ENCODE data around the gene RUFY2. TPM values are rescaled to one million over a fixed set of nuclear protein-coding genes. Genes with fewer than 3 reads are reported as not detected.

Gene RUFY2
- total RNA-seq, 1 experiment from 2014 or later, result 30.6 TPM

- Histone ChIP-seq H3K9me2 (replicated peaks; ENCODE audit: insufficient read depth, low read length) (no peaks in the 10 kb centered on the region), H3K79me2 (ENCODE audit: low read length) (no peaks in the 10 kb centered on the region), H3K4me1 (ENCODE audit: low read length) (no peaks in the 10 kb centered on the region), H3K27me3 (ENCODE audit: low read length) (no peaks in the 10 kb centered on the region), H3K4me3 (ENCODE audit: low read length) (no peak overlapping the region), H3K27ac (ENCODE audit: low read length) (no peak overlapping the region), H4K20me1 (ENCODE audit: insufficient read depth, low read depth, low read length) (no peaks in the 10 kb centered on the region), H3K4me2 (ENCODE audit: low read depth, low read length, poor library complexity, severe bottlenecking) (no peak overlapping the region), H3K9ac (ENCODE audit: low read length) (no peak overlapping the region), H3K36me3 (ENCODE audit: insufficient read depth, low read length) (peaks cover 6% of the 10 kb centered on the region), H3K9me3 (ENCODE audit: low read length) (no peaks in the 10 kb centered on the region), H2AFZ (ENCODE audit: low read length) (no peak overlapping the region)
- no peak for DNase-seq
Observed at GRCh38 chr10:68353537-68353936, 53.5 kb downstream of the RUFY2 start.

GRCh38 chr10:68348265-68348741, 58.8 kb downstream of the RUFY2 start:
- DNase-seq, result peak; percentile 83
- Histone ChIP-seq H2AFZ (ENCODE audit: low read length) (no peak overlapping the region), H3K9me3 (ENCODE audit: low read length) (no peaks in the 10 kb centered on the region), H3K79me2 (ENCODE audit: low read length) (no peaks in the 10 kb centered on the region), H3K4me1 (ENCODE audit: low read length) (no peaks in the 10 kb centered on the region), H3K27me3 (ENCODE audit: low read length) (no peaks in the 10 kb centered on the region), H3K27ac (ENCODE audit: low read length) (no peak overlapping the region), H4K20me1 (ENCODE audit: insufficient read depth, low read depth, low read length) (no peaks in the 10 kb centered on the region), H3K9me2 (replicated peaks; ENCODE audit: insufficient read depth, low read length) (no peaks in the 10 kb centered on the region), H3K9ac (ENCODE audit: low read length) (no peak overlapping the region), H3K36me3 (ENCODE audit: insufficient read depth, low read length) (peaks cover 31% of the 10 kb centered on the region), H3K4me2 (ENCODE audit: low read depth, low read length, poor library complexity, severe bottlenecking) (no peak overlapping the region), H3K4me3 (ENCODE audit: low read length) (no peak overlapping the region)

- Histone ChIP-seq H3K79me2 (ENCODE audit: low read length) (peaks cover 5% of the 10 kb centered on the region; the same call in 1 of the 2 replicates), H3K4me2 (ENCODE audit: low read depth, low read length, poor library complexity, severe bottlenecking) (no peak overlapping the region)
Observed at GRCh38 chr10:68346774-68347173, 60.3 kb downstream of the RUFY2 start.

GRCh38 chr10:68345621-68346020, 61.5 kb downstream of the RUFY2 start:
- Histone ChIP-seq H3K36me3 (ENCODE audit: insufficient read depth, low read length) (peaks cover 55% of the 10 kb centered on the region), H4K20me1 (ENCODE audit: insufficient read depth, low read depth, low read length) (0 out of 2 replicates have a peak, but pooled peaks cover 4% of the 10 kb centered on the region)
- no peak for DNase-seq

More at GRCh38 chr10:68346774-68347173, 60.3 kb downstream of the RUFY2 start:
- Histone ChIP-seq H3K4me3 (ENCODE audit: low read length) (no peak overlapping the region), H3K27me3 (ENCODE audit: low read length) (no peaks in the 10 kb centered on the region), H3K9me3 (ENCODE audit: low read length) (no peaks in the 10 kb centered on the region), H3K9me2 (replicated peaks; ENCODE audit: insufficient read depth, low read length) (no peaks in the 10 kb centered on the region), H3K4me1 (ENCODE audit: low read length) (no peaks in the 10 kb centered on the region), H3K9ac (ENCODE audit: low read length) (no peak overlapping the region), H3K36me3 (ENCODE audit: insufficient read depth, low read length) (peaks cover 44% of the 10 kb centered on the region), H4K20me1 (ENCODE audit: insufficient read depth, low read depth, low read length) (no peaks in the 10 kb centered on the region), H3K27ac (ENCODE audit: low read length) (no peak overlapping the region), H2AFZ (ENCODE audit: low read length) (no peak overlapping the region)
- DNase-seq, result no peak

GRCh38 chr10:68342909-68343516, 64.1 kb downstream of the RUFY2 start:
- no peaks in the 10 kb centered on the region for H3K9me2 ChIP-seq (replicated peaks; ENCODE audit: insufficient read depth, low read length)
- no peaks in the 10 kb centered on the region for H3K27me3 ChIP-seq (ENCODE audit: low read length)
- no peak overlapping the region for H3K4me3 ChIP-seq (ENCODE audit: low read length)
- no peak overlapping the region for H3K4me2 ChIP-seq (ENCODE audit: low read depth, low read length, poor library complexity, severe bottlenecking)
- peaks cover 42% of the 10 kb centered on the region for H3K79me2 ChIP-seq (ENCODE audit: low read length)
- peaks cover 13% of the 10 kb centered on the region for H4K20me1 ChIP-seq (ENCODE audit: insufficient read depth, low read depth, low read length)
- DNase-seq, result no peak
- H3K27ac ChIP-seq (ENCODE audit: low read length), result no peak overlapping the region
- no peak overlapping the region for H2AFZ ChIP-seq (ENCODE audit: low read length)
- H3K4me1 ChIP-seq (ENCODE audit: low read length), result no peaks in the 10 kb centered on the region
- H3K9ac ChIP-seq (ENCODE audit: low read length), result no peak overlapping the region
- H3K36me3 ChIP-seq (ENCODE audit: insufficient read depth, low read length), result peaks cover 80% of the 10 kb centered on the region
- H3K9me3 ChIP-seq (ENCODE audit: low read length), result no peaks in the 10 kb centered on the region

More at GRCh38 chr10:68345621-68346020, 61.5 kb downstream of the RUFY2 start:
- no peak overlapping the region for H3K4me2 ChIP-seq (ENCODE audit: low read depth, low read length, poor library complexity, severe bottlenecking)
- no peaks in the 10 kb centered on the region for H3K9me2 ChIP-seq (replicated peaks; ENCODE audit: insufficient read depth, low read length)
- no peak overlapping the region for H3K9ac ChIP-seq (ENCODE audit: low read length)
- H3K4me1 ChIP-seq (ENCODE audit: low read length), result no peaks in the 10 kb centered on the region
- H3K9me3 ChIP-seq (ENCODE audit: low read length), result no peaks in the 10 kb centered on the region
- H3K27ac ChIP-seq (ENCODE audit: low read length), result no peak overlapping the region
- H2AFZ ChIP-seq (ENCODE audit: low read length), result no peak overlapping the region
- H3K4me3 ChIP-seq (ENCODE audit: low read length), result no peak overlapping the region
- peaks cover 17% of the 10 kb centered on the region for H3K79me2 ChIP-seq (ENCODE audit: low read length)
- no peaks in the 10 kb centered on the region for H3K27me3 ChIP-seq (ENCODE audit: low read length)

GRCh38 chr10:68340358-68341080, 66.6 kb downstream of the RUFY2 start:
- peaks cover 16% of the 10 kb centered on the region for H3K4me1 ChIP-seq (ENCODE audit: low read length)
- H3K27ac ChIP-seq (ENCODE audit: low read length), result no peak overlapping the region
- H3K9me3 ChIP-seq (ENCODE audit: low read length), result no peaks in the 10 kb centered on the region
- H4K20me1 ChIP-seq (ENCODE audit: insufficient read depth, low read depth, low read length), result peaks cover 33% of the 10 kb centered on the region
- H3K79me2 ChIP-seq (ENCODE audit: low read length), result peaks cover 67% of the 10 kb centered on the region
- H3K4me2 ChIP-seq (ENCODE audit: low read depth, low read length, poor library complexity, severe bottlenecking), result no peak overlapping the region
- H3K9ac ChIP-seq (ENCODE audit: low read length), result no peak overlapping the region
- DNase-seq, result no peak
- H3K4me3 ChIP-seq (ENCODE audit: low read length), result no peak overlapping the region
- H2AFZ ChIP-seq (ENCODE audit: low read length), result no peak overlapping the region
- peaks cover 91% of the 10 kb centered on the region for H3K36me3 ChIP-seq (ENCODE audit: insufficient read depth, low read length)
- H3K9me2 ChIP-seq (replicated peaks; ENCODE audit: insufficient read depth, low read length), result no peaks in the 10 kb centered on the region
- H3K27me3 ChIP-seq (ENCODE audit: low read length), result no peaks in the 10 kb centered on the region

- peak overlapping the region; percentile 94 for H3K4me2 ChIP-seq (ENCODE audit: low read depth, low read length, poor library complexity, severe bottlenecking)
- H3K4me3 ChIP-seq (ENCODE audit: low read length), result no peak overlapping the region
- peaks cover 65% of the 10 kb centered on the region for H4K20me1 ChIP-seq (ENCODE audit: insufficient read depth, low read depth, low read length)
- no peak overlapping the region for H2AFZ ChIP-seq (ENCODE audit: low read length)
- no peak overlapping the region for H3K27ac ChIP-seq (ENCODE audit: low read length)
- H3K36me3 ChIP-seq (ENCODE audit: insufficient read depth, low read length), result peaks cover 84% of the 10 kb centered on the region
- no peaks in the 10 kb centered on the region for H3K9me3 ChIP-seq (ENCODE audit: low read length)
- no peaks in the 10 kb centered on the region for H3K9me2 ChIP-seq (replicated peaks; ENCODE audit: insufficient read depth, low read length)
- H3K4me1 ChIP-seq (ENCODE audit: low read length), result peaks cover 37% of the 10 kb centered on the region
- H3K79me2 ChIP-seq (ENCODE audit: low read length), result peaks cover 99% of the 10 kb centered on the region
- DNase-seq, result no peak
- no peaks in the 10 kb centered on the region for H3K27me3 ChIP-seq (ENCODE audit: low read length)
- H3K9ac ChIP-seq (ENCODE audit: low read length), result no peak overlapping the region
Observed at GRCh38 chr10:68336754-68337351, 70.2 kb downstream of the RUFY2 start.

Measured in Karpas-422 (cell line).